LNCaP clone FGC (cell line): ENCODE data around the gene PNPLA2.

Experiments
- DNase-seq: peaks from one replicate; pipeline ENCODE4 v3.0.0-alpha.2; 2011; ENCODE audit warnings: low read depth
- H3K4me3 ChIP-seq: 2 replicates; pipeline ENCODE4 v1.5.1; 2011; ENCODE audit warnings: mild to moderate bottlenecking, low read depth, low read length, control low read depth
- TF ChIP-seq, protein P1 (sequence below): IDR thresholded peaks from 2 replicates; pipeline ENCODE4 v1.5.1; 2012; ENCODE audit warnings: mild to moderate bottlenecking; ENCODE audit not compliant: control insufficient read depth, insufficient read depth; ENCODE audit errors: extremely low read depth

The PNPLA2 gene

DNA sequence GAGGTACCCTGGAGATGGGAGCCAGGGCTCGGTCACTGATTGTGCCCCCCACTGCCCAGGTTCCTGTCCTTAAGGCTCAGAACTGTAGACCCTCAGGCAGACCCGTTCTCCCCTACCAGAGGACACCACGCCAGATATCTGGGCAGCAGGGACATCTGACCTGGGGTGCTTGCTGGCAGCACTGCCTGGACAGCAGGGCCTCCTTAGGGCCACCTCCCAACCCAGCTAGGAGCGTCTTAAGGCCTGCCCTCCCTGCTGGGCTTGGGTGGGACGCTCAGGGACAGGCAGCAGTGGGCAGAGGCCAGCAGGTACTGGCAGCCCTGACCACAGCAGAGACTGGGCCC, 20.5 kb downstream of the PNPLA2 start:
- no peak for DNase-seq
- H3K4me3 ChIP-seq = no peak overlapping the region
- TF ChIP-seq, protein P1, sequence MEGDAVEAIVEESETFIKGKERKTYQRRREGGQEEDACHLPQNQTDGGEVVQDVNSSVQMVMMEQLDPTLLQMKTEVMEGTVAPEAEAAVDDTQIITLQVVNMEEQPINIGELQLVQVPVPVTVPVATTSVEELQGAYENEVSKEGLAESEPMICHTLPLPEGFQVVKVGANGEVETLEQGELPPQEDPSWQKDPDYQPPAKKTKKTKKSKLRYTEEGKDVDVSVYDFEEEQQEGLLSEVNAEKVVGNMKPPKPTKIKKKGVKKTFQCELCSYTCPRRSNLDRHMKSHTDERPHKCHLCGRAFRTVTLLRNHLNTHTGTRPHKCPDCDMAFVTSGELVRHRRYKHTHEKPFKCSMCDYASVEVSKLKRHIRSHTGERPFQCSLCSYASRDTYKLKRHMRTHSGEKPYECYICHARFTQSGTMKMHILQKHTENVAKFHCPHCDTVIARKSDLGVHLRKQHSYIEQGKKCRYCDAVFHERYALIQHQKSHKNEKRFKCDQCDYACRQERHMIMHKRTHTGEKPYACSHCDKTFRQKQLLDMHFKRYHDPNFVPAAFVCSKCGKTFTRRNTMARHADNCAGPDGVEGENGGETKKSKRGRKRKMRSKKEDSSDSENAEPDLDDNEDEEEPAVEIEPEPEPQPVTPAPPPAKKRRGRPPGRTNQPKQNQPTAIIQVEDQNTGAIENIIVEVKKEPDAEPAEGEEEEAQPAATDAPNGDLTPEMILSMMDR = no peak

DNA sequence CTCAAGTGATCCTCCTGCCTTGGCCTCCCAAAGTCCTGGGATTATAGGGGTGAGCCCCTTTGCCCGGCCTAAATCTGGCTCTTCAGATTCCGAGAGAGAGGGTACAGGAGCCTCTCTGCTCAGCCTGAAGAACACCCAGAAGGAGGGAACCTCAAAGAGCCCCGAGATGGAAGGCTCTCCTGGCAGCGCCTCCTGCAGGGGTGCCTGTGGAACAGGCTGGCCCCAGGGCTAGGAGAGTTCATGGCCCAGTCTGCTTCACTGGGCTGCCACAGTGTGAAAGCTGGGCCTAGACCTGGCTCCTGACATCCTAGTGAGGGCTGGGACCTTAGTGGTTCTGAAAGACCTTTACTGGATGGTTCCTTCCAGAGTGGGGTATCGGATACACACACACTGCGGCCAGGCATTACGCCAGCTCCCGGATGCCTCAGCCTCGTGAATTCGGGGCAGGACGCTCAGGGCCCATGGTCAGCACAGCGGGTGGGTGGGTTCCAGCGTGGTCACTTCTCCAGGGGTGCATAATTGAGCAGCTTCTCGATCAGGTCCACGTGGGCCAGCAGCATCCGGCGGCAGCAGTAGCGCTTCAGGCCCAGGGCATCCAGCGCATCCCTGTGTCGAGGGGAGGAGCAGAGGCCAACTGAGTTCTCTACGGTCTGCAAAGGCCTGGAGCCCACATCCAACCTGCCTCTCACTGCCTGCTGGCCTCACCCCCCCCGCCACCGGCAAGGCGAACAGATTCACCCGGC, 21.3 kb downstream of the PNPLA2 start:
- peak overlapping the region; percentile 96 for H3K4me3 ChIP-seq
- TF ChIP-seq, protein P1 = peak; percentile 19
- DNase-seq = no peak

DNA sequence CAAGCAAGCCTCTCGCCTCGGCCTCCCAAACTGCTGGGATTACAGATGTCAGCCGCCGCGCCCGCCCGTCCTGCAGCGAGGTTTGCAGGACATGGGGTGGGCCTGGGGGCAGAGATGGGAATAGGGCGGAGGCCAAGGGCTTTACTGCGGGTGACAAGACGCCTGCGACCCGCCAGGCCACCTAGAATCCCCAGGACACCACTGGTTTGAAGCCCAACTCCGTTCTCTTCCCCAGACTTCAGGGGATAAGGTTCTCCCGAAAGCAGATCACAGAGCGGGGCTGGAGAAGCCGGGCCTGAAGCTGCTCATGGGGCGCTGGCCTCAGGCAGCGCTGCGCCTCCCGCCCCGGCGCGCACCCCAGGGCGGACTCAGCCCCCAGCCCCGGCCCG, 23.3 kb downstream of the PNPLA2 start:
- no peak for DNase-seq
- TF ChIP-seq, protein P1 = no peak
- H3K4me3 ChIP-seq = peak overlapping the region; percentile 96

DNA sequence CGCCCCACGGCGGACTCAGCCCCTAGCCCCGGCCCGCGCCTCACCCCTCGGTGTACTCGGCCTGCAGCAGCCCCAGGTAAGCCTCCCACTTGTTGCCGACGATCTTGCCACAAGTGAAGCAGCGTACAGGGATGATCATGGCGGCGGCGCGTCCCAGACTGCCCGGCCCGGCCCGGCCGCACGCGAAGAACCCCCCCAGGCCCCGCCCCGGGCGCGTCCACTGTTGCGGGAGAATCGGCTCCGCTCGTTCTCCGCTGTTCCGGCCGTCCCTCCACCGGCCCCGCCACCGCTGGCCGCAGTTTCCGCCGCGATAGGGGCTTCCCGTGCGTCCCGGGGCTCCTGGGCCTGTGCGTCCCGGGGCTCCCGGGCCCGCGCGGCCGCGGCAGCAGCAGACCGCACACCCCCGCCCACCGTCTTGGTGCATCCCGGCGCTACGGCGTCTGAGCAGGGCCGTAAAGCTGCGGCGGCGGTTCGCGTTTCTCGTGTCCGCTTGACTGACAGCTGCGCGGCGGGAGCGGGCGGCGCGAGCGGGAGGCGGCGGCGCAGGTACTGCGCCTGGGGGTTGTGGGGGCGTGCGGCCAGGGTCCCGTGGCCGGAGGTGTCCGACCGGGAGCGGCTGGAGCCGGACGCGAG, 23.8 kb downstream of the PNPLA2 start, which contains the start of the genes POLR2L and TSPAN4:
Gene POLR2L (minus strand): TSS at position 160 of the 633 bp plus-strand sequence. CDS start 21 bp downstream, at position 139.
Gene TSPAN4 (plus strand): TSS at position 483 of the 633 bp plus-strand sequence. CDS start 7,453 bp downstream, outside the sequence.
- TF ChIP-seq, protein P1 = 0 out of 2 replicates have a peak, but pooled peaks have one; percentile 1
- no peak for DNase-seq

DNA sequence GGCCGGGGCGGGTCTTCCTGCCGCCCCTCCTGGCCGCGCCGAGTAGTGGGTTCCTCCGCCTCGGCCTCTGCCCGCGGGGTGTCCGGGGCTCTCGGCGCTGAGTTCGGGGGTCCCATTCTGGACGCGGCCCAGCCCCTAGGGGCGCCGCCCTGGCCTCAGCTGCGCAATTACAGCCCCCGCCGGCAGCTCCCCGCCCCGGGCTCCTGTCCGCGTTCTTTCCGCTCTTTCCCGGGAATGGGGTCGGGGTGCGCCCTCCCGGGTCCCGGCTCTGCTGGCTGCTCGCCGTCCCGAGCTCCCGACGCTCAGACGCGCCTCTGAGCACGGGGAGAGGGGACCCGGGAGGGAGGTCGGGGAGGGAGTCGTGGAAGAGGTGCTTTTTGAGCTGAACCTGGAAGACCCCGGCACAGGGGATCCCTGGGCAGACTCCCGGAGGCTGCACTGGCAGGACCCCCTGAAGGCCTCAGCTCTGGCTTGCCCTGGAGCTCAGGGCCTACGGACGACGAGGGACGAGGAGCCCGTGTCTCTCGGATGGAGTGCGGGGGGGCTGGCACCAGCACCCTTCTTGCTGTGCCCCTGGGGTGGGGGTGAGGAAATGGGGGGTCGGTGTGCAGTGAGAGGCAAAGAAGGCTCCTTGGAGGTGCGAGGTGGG, 24.5 kb downstream of the PNPLA2 start:
- TF ChIP-seq, protein P1 = no peak

More for the DNA sequence above, 23.8 kb downstream of the PNPLA2 start, which contains the start of the genes POLR2L and TSPAN4:
- H3K4me3 ChIP-seq = peak within 1 kb of the TSS; percentile 96

DNA sequence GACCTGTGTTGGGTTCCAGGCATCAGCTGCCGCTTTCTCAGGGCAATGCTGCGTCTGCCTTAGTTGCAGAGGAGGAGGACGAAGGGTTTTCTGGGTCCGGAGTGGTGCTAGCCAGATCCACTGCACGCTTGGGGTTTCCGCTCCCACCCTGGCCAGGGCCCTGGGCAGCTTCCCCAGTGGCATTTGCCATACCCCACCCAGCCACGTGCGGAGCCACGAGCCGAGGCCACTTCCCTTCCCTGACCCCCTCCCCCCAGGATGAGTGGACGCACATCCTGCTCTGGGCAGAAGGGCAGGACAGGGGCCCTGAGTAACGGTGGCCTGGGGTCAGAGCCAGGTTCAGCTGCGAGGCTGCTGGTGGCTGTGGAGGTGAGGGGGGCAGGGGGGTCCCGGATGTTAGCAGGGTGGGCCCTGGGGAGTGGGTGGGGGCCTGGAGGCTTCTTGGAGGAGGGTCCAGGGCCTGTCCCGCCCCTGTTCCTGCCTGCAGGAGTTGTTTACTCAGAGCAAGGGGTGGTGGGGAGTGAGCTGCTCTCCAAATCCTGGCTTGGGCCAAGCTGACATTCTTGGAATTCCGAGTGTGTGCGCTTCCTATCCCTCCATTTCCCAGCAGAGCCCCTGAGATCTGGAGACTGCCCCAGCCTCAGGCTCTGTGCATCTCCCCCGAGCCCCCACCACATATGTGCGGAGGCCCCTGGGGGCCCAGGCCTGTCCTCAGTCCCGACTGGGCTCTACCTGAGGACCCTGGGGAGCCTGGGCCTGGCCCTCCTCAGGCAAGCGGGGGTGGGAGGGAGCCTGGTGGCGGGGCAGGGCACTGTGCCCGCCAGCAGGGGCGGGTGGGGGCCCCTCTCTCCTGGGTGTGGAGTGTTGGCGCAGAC, 25.3 kb downstream of the PNPLA2 start:
- H3K4me3 ChIP-seq = peak overlapping the region; percentile 96
- TF ChIP-seq, protein P1 = no peak
- DNase-seq = no peak

More for the DNA sequence above, 24.5 kb downstream of the PNPLA2 start:
- DNase-seq = no peak
- peak overlapping the region; percentile 96 for H3K4me3 ChIP-seq
